ENCODE measurements around the gene ABHD8.

ABHD8 gene

GRCh38 chr19:17249887-17250548, 53.2 kb downstream of the ABHD8 start:
- no peak overlapping the region for H3K27ac ChIP-seq (ENCODE audit: low read depth in 2 of 2, low read length in 2 of 2)
- H3K4me1 ChIP-seq (ENCODE audit: control insufficient read depth in 2 of 2, insufficient read depth in 2 of 2, low read length in 2 of 2), result peaks cover 26 to 30% of the 10 kb centered on the region in 2 donors
- H3K36me3 ChIP-seq (ENCODE audit: control insufficient read depth in 2 of 2, insufficient read depth in 2 of 2, low read length in 2 of 2), result no peaks in the 10 kb centered on the region
- no peak overlapping the region for H3K4me3 ChIP-seq (ENCODE audit: low read length in 2 of 2)
- H3K27me3 ChIP-seq (ENCODE audit: control insufficient read depth in 2 of 2, insufficient read depth in 2 of 2, low read length in 2 of 2), result no peaks in the 10 kb centered on the region
- no peak overlapping the region for H3K9ac ChIP-seq (ENCODE audit: low read depth in 1 of 2, low read length in 2 of 2)
- no peaks in the 10 kb centered on the region for H3K9me3 ChIP-seq (ENCODE audit: control insufficient read depth in 2 of 2, low read length in 2 of 2)

- Histone ChIP-seq H3K27ac (ENCODE audit: low read depth in 2 of 2, low read length in 2 of 2) (peak overlapping the region; percentile 82 to 95), H3K9ac (ENCODE audit: low read depth in 1 of 2, low read length in 2 of 2) (peak overlapping the region; percentile 37 to 63)
Measured at GRCh38 chr19:17248011-17248776, 55.0 kb downstream of the ABHD8 start.

GRCh38 chr19:17246681-17247425, 56.4 kb downstream of the ABHD8 start:
- Histone ChIP-seq H3K27me3 (ENCODE audit: control insufficient read depth in 2 of 2, insufficient read depth in 2 of 2, low read length in 2 of 2) (no peaks in the 10 kb centered on the region), H3K36me3 (ENCODE audit: control insufficient read depth in 2 of 2, insufficient read depth in 2 of 2, low read length in 2 of 2) (no peaks in the 10 kb centered on the region), H3K4me3 (ENCODE audit: low read length in 2 of 2) (peak overlapping the region; percentile 67 to 72), H3K4me1 (ENCODE audit: control insufficient read depth in 2 of 2, insufficient read depth in 2 of 2, low read length in 2 of 2) (peaks cover 40 to 42% of the 10 kb centered on the region in 2 donors), H3K9ac (ENCODE audit: low read depth in 1 of 2, low read length in 2 of 2) (peak overlapping the region; percentile 47 to 77), H3K9me3 (ENCODE audit: control insufficient read depth in 2 of 2, low read length in 2 of 2) (no peaks in the 10 kb centered on the region), H3K27ac (ENCODE audit: low read depth in 2 of 2, low read length in 2 of 2) (peak overlapping the region; percentile 94 to 95)

More at GRCh38 chr19:17248011-17248776, 55.0 kb downstream of the ABHD8 start:
- Histone ChIP-seq H3K27me3 (ENCODE audit: control insufficient read depth in 2 of 2, insufficient read depth in 2 of 2, low read length in 2 of 2) (no peaks in the 10 kb centered on the region), H3K9me3 (ENCODE audit: control insufficient read depth in 2 of 2, low read length in 2 of 2) (no peaks in the 10 kb centered on the region), H3K4me1 (ENCODE audit: control insufficient read depth in 2 of 2, insufficient read depth in 2 of 2, low read length in 2 of 2) (peaks cover 29 to 30% of the 10 kb centered on the region in 2 donors), H3K36me3 (ENCODE audit: control insufficient read depth in 2 of 2, insufficient read depth in 2 of 2, low read length in 2 of 2) (no peaks in the 10 kb centered on the region), H3K4me3 (ENCODE audit: low read length in 2 of 2) (no peak overlapping the region)

GRCh38 chr19:17245535-17245984, 57.7 kb downstream of the ABHD8 start, which contains the start of gene NR2F6:
NR2F6 (minus strand) TSS chr19:17245919; CDS start chr19:17245220, 699 bp downstream.
- no peaks in the 10 kb centered on the region for H3K9me3 ChIP-seq (ENCODE audit: control insufficient read depth in 2 of 2, low read length in 2 of 2)
- peaks cover 49 to 52% of the 10 kb centered on the region in 2 donors for H3K4me1 ChIP-seq (ENCODE audit: control insufficient read depth in 2 of 2, insufficient read depth in 2 of 2, low read length in 2 of 2)
- peak within 1 kb of the TSS; percentile 81 to 92 for H3K9ac ChIP-seq (ENCODE audit: low read depth in 1 of 2, low read length in 2 of 2)
- H3K27ac ChIP-seq (ENCODE audit: low read depth in 2 of 2, low read length in 2 of 2), result peak within 1 kb of the TSS; percentile 94 to 95
- no peaks in the 10 kb centered on the region for H3K27me3 ChIP-seq (ENCODE audit: control insufficient read depth in 2 of 2, insufficient read depth in 2 of 2, low read length in 2 of 2)
- H3K36me3 ChIP-seq (ENCODE audit: control insufficient read depth in 2 of 2, insufficient read depth in 2 of 2, low read length in 2 of 2), result peaks cover 0 to 2% of the 10 kb centered on the region in 2 donors
- H3K4me3 ChIP-seq (ENCODE audit: low read length in 2 of 2), result peak within 1 kb of the TSS; percentile 81 to 86

- Histone ChIP-seq H3K4me3 (ENCODE audit: low read length in 2 of 2) (peak overlapping the region; percentile 81 to 86), H3K9ac (ENCODE audit: low read depth in 1 of 2, low read length in 2 of 2) (peak overlapping the region; percentile 81 to 92), H3K9me3 (ENCODE audit: control insufficient read depth in 2 of 2, low read length in 2 of 2) (no peaks in the 10 kb centered on the region), H3K4me1 (ENCODE audit: control insufficient read depth in 2 of 2, insufficient read depth in 2 of 2, low read length in 2 of 2) (peaks cover 51 to 59% of the 10 kb centered on the region in 2 donors), H3K27ac (ENCODE audit: low read depth in 2 of 2, low read length in 2 of 2) (peak overlapping the region; percentile 88 to 90), H3K36me3 (ENCODE audit: control insufficient read depth in 2 of 2, insufficient read depth in 2 of 2, low read length in 2 of 2) (peaks cover 5 to 7% of the 10 kb centered on the region in 2 donors), H3K27me3 (ENCODE audit: control insufficient read depth in 2 of 2, insufficient read depth in 2 of 2, low read length in 2 of 2) (no peaks in the 10 kb centered on the region)
Measured at GRCh38 chr19:17244618-17245534, 58.3 kb downstream of the ABHD8 start.

- Histone ChIP-seq H3K9me3 (ENCODE audit: control insufficient read depth in 2 of 2, low read length in 2 of 2) (no peaks in the 10 kb centered on the region), H3K9ac (ENCODE audit: low read depth in 1 of 2, low read length in 2 of 2) (peak overlapping the region; percentile 81 to 92), H3K4me1 (ENCODE audit: control insufficient read depth in 2 of 2, insufficient read depth in 2 of 2, low read length in 2 of 2) (peaks cover 54 to 58% of the 10 kb centered on the region in 2 donors), H3K36me3 (ENCODE audit: control insufficient read depth in 2 of 2, insufficient read depth in 2 of 2, low read length in 2 of 2) (peaks cover 5 to 7% of the 10 kb centered on the region in 2 donors), H3K27ac (ENCODE audit: low read depth in 2 of 2, low read length in 2 of 2) (peak overlapping the region; percentile 88 to 90), H3K4me3 (ENCODE audit: low read length in 2 of 2) (peak overlapping the region; percentile 81 to 86), H3K27me3 (ENCODE audit: control insufficient read depth in 2 of 2, insufficient read depth in 2 of 2, low read length in 2 of 2) (no peaks in the 10 kb centered on the region)
Measured at GRCh38 chr19:17243830-17244617, 59.2 kb downstream of the ABHD8 start.

- no peaks in the 10 kb centered on the region for H3K9me3 ChIP-seq (ENCODE audit: control insufficient read depth in 2 of 2, low read length in 2 of 2)
- H3K4me3 ChIP-seq (ENCODE audit: low read length in 2 of 2), result peak overlapping the region; percentile 81 to 86
- H3K27me3 ChIP-seq (ENCODE audit: control insufficient read depth in 2 of 2, insufficient read depth in 2 of 2, low read length in 2 of 2), result no peaks in the 10 kb centered on the region
- peak overlapping the region; percentile 88 to 90 for H3K27ac ChIP-seq (ENCODE audit: low read depth in 2 of 2, low read length in 2 of 2)
- H3K4me1 ChIP-seq (ENCODE audit: control insufficient read depth in 2 of 2, insufficient read depth in 2 of 2, low read length in 2 of 2), result peaks cover 48 to 51% of the 10 kb centered on the region in 2 donors
- H3K9ac ChIP-seq (ENCODE audit: low read depth in 1 of 2, low read length in 2 of 2), result peak overlapping the region; percentile 70 to 92
- peaks cover 9% of the 10 kb centered on the region in 2 donors for H3K36me3 ChIP-seq (ENCODE audit: control insufficient read depth in 2 of 2, insufficient read depth in 2 of 2, low read length in 2 of 2)
Measured at GRCh38 chr19:17243211-17243829, 59.9 kb downstream of the ABHD8 start.

GRCh38 chr19:17242431-17243208, 60.6 kb downstream of the ABHD8 start:
- Histone ChIP-seq H3K36me3 (ENCODE audit: control insufficient read depth in 2 of 2, insufficient read depth in 2 of 2, low read length in 2 of 2) (peaks cover 15 to 16% of the 10 kb centered on the region in 2 donors), H3K27me3 (ENCODE audit: control insufficient read depth in 2 of 2, insufficient read depth in 2 of 2, low read length in 2 of 2) (no peaks in the 10 kb centered on the region), H3K27ac (ENCODE audit: low read depth in 2 of 2, low read length in 2 of 2) (peak overlapping the region; percentile 88 to 90), H3K4me3 (ENCODE audit: low read length in 2 of 2) (peak overlapping the region; percentile 32 to 81), H3K9ac (ENCODE audit: low read depth in 1 of 2, low read length in 2 of 2) (peak overlapping the region; percentile 38 to 70), H3K4me1 (ENCODE audit: control insufficient read depth in 2 of 2, insufficient read depth in 2 of 2, low read length in 2 of 2) (peaks cover 43 to 48% of the 10 kb centered on the region in 2 donors), H3K9me3 (ENCODE audit: control insufficient read depth in 2 of 2, low read length in 2 of 2) (no peaks in the 10 kb centered on the region)
